ENCODE data around the gene OLFML2B. TPM values are rescaled to one million over a fixed set of nuclear protein-coding genes. Genes with fewer than 3 reads are reported as not detected.
A peak's percentile ranks its signal among the peaks of the same experiment; 100 is the strongest.

OLFML2B gene
- total and polyA plus RNA-seq, 4 donors, result 8.0 to 82.6 (median 35.5) TPM

DNA sequence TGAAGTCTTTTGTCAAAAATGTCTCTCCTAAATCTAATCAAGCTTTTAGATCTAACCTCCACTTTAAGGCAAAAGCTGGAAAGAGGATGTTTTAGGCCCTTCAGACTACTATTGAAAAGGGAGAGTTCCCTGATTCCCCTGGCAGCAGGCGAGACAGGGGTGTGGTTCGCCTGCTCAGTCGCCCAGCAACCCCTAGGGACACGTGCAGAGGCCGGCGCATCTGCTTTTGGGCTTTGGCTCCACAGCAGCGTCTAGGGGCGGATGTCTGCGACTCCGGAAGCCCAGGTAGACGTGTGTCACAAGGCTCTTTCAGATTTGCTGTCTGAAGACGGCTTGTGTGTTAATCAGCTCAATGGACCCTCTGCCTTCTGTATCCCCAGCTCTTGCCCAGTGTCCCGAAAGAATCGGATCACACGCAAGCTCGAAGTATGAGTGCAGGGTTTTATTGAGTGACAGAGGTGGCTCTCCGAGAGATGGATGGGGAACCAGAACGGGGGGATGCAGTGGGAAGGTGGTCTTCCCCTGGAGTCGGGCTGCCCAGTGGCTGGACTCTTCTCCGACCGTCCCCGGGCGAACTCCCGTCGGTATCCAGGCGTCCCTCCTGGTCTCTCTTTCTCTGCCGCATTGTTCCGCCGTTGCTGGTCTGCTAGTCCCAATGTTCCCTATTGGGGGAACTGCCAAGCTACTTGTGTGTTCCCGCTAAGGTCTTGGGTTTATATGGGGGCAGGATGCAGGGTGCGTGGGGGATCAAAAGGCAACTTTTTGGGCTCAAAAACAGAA, 45.5 kb downstream of the OLFML2B start:
- ATAC-seq (ENCODE audit: low FRiP score) (no peak), DNase-seq (no peak)
- Histone ChIP-seq H3K4me1 (ENCODE audit: control insufficient read depth in 1 of 2, insufficient read depth in 2 of 2, low read length in 2 of 2) (no peaks in the 10 kb centered on the region), H3K27ac (ENCODE audit: low read depth in 1 of 2, low read length in 2 of 2) (no peak overlapping the region), H3K4me3 (ENCODE audit: low read length in 2 of 2) (no peak overlapping the region), H3K36me3 (ENCODE audit: control insufficient read depth in 1 of 2, insufficient read depth in 2 of 2, low read length in 1 of 2) (no peaks in the 10 kb centered on the region), H3K9me3 (ENCODE audit: control insufficient read depth, low read length) (no peaks in the 10 kb centered on the region), H3K27me3 (ENCODE audit: control insufficient read depth in 1 of 2, insufficient read depth in 2 of 2, low read length in 1 of 2) (no peaks in the 10 kb centered on the region)
- 96 to 97% methylated on average over 31 of the region's 31 CpGs for WGBS, 2 donors
- intact Hi-C loops (cut with DNase I), result no loop called here

DNA sequence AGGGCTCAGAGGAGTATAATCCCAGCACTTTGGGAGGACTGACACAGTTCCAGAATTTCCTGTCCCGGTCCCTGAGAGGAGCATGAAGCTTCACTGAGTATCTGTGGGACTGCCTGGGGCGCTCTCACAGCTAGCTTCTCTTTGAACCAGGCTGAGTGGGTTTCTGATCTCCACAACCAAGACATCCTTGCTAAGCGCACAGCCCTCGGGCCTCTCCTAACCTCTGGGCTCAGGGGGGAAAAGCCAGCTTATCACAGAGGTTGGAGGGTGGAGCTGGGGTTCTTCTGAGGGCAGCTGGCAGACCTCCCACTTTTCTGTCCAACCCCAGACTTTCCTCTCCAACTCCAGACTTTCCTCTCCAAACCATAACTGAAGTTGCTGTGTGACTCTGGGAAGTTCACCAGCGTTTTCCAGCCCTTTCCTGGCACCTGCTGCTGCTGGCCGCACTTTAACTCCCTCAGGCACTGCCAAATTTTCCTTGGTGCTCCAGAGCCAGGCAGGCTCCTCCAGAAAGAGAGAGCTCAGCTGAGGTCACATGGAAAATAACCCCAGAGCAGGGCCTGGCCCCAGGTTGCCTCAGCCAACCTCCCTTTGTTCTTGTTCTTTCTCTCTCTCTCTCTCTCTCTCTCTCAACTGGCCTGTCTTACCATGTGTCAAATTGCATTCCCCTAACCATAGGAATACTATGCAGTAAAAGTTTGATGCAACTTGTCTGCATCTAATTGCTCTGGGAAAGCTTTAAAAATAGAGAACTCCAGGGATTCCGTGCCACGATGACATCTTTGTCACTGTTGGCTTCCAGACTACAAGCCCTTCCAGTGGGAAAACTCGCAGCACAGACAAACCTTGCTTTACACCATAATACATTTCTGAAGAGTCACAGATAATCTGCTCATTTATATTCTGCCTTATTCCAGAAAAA, 49.5 kb downstream of the OLFML2B start:
- Histone ChIP-seq H3K27me3 (ENCODE audit: control insufficient read depth in 1 of 2, insufficient read depth in 2 of 2, low read length in 1 of 2) (no peaks in the 10 kb centered on the region), H3K9me3 (ENCODE audit: control insufficient read depth, low read length) (no peaks in the 10 kb centered on the region), H3K27ac (ENCODE audit: low read depth in 1 of 2, low read length in 2 of 2) (peak overlapping the region in 1 of 2 donors; percentile 76), H3K4me3 (ENCODE audit: low read length in 2 of 2) (no peak overlapping the region), H3K36me3 (ENCODE audit: control insufficient read depth in 1 of 2, insufficient read depth in 2 of 2, low read length in 1 of 2) (no peaks in the 10 kb centered on the region), H3K4me1 (ENCODE audit: control insufficient read depth in 1 of 2, insufficient read depth in 2 of 2, low read length in 2 of 2) (peaks cover 4% of the 10 kb centered on the region in 2 donors)
- WGBS, 2 donors, result 9 to 12% methylated on average over 8 to 9 of the region's 9 CpGs
- intact Hi-C loops (cut with DNase I), result loop anchor here (5.0 kb wide), 2 partner anchors 38 to 43 kb away; no protein-coding TSS in a partner anchor
- peak in 1 of 2 donors; percentile 77 for DNase-seq
- ATAC-seq (ENCODE audit: low FRiP score), result peak; percentile 64

DNA sequence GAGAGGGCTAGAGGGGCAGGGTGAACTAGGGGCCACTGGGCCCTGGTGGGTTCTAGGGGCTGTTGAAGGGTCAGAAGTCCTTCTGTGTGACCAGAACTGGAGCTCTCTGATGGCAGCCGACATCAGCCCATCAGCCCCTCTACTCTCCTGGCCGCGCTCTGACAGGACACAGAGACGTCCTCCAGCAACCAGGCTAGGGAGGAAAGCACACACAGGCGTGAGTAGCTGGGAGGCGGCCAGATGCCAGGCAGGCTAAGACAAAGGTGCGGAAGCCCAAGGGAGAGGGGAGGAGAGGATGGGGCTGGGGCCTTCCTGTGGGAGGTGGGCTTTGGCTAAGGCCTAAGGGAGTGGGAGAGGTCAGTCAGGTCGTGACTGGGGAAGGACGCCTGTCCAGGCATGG, 50.8 kb downstream of the OLFML2B start:
- WGBS, 2 donors, result 83 to 89% methylated on average over 9 of the region's 9 CpGs
- DNase-seq (no peak), ATAC-seq (ENCODE audit: low FRiP score) (no peak)
- H3K4me3 ChIP-seq (ENCODE audit: low read length in 2 of 2), result no peak overlapping the region
- no peaks in the 10 kb centered on the region for H3K36me3 ChIP-seq (ENCODE audit: control insufficient read depth in 1 of 2, insufficient read depth in 2 of 2, low read length in 1 of 2)
- H3K27me3 ChIP-seq (ENCODE audit: control insufficient read depth in 1 of 2, insufficient read depth in 2 of 2, low read length in 1 of 2), result no peaks in the 10 kb centered on the region
- H3K27ac ChIP-seq (ENCODE audit: low read depth in 1 of 2, low read length in 2 of 2), result no peak overlapping the region
- H3K4me1 ChIP-seq (ENCODE audit: control insufficient read depth in 1 of 2, insufficient read depth in 2 of 2, low read length in 2 of 2), result peaks cover 4% of the 10 kb centered on the region in 2 donors
- H3K9me3 ChIP-seq (ENCODE audit: control insufficient read depth, low read length), result no peaks in the 10 kb centered on the region
- intact Hi-C loops (cut with DNase I), result loop anchor here (5.0 kb wide), 2 partner anchors 39 to 44 kb away; no protein-coding TSS in a partner anchor

DNA sequence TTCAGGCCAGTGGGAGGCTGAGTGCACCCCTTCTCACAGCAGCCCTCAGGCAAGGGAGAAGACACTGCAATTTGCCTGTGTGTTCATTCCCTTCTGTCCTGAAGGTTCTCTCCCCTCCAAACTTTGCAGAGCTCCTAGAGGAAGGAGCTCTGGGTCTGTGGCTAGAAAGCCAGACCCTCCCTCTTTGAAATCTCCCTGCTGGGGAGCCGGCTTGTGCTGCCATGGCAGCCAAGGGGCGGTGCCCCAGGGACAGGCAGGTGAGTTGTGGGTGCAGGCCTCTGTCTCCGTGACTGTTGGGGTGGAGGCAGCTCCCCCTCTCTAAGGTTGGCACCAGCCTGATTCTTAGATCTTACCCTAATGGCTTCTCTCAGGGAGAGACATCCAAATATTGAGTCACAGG, 53.0 kb downstream of the OLFML2B start:
- intact Hi-C loops (cut with DNase I), result loop anchor here (5.0 kb wide), 2 partner anchors 42 to 47 kb away; no protein-coding TSS in a partner anchor
- Histone ChIP-seq H3K36me3 (ENCODE audit: control insufficient read depth in 1 of 2, insufficient read depth in 2 of 2, low read length in 1 of 2) (no peaks in the 10 kb centered on the region), H3K4me1 (ENCODE audit: control insufficient read depth in 1 of 2, insufficient read depth in 2 of 2, low read length in 2 of 2) (peaks cover 4% of the 10 kb centered on the region in 2 donors), H3K9me3 (ENCODE audit: control insufficient read depth, low read length) (no peaks in the 10 kb centered on the region), H3K27me3 (ENCODE audit: control insufficient read depth in 1 of 2, insufficient read depth in 2 of 2, low read length in 1 of 2) (no peaks in the 10 kb centered on the region), H3K27ac (ENCODE audit: low read depth in 1 of 2, low read length in 2 of 2) (peak overlapping the region in 1 of 2 donors; percentile 30), H3K4me3 (ENCODE audit: low read length in 2 of 2) (no peak overlapping the region)
- ATAC-seq (ENCODE audit: low FRiP score) (no peak), DNase-seq (no peak)
- WGBS, 2 donors, result 33 to 43% methylated on average over 3 of the region's 3 CpGs

DNA sequence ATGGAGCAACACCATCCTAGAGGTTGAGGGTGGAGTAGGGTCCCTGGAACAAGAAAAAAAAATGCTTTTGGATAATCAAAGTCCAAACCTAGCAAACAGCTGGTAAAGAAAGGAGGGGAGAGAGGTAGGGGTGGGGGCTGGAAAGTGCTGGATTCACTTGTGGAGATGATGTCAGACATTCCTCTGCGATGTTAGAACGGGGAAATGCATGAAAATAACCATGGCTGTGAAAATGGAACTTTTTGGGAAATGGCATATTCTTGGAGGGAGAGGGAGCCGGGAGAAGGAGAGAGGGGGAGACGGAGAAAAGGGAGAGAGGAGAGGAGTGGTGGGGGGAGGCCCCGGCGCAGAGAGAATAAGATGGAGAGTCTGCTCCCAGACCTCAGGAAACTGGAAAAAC, 53.6 kb downstream of the OLFML2B start:
- no peaks in the 10 kb centered on the region for H3K36me3 ChIP-seq (ENCODE audit: control insufficient read depth in 1 of 2, insufficient read depth in 2 of 2, low read length in 1 of 2)
- WGBS, 2 donors, result 4% methylated on average over 6 of the region's 6 CpGs
- DNase-seq (no peak), ATAC-seq (ENCODE audit: low FRiP score) (no peak)
- no peaks in the 10 kb centered on the region for H3K27me3 ChIP-seq (ENCODE audit: control insufficient read depth in 1 of 2, insufficient read depth in 2 of 2, low read length in 1 of 2)
- H3K4me1 ChIP-seq (ENCODE audit: control insufficient read depth in 1 of 2, insufficient read depth in 2 of 2, low read length in 2 of 2), result peaks cover 4% of the 10 kb centered on the region in 2 donors
- intact Hi-C loops (cut with DNase I), result loop anchor here (5.0 kb wide), 2 partner anchors 42 to 47 kb away; no protein-coding TSS in a partner anchor
- H3K4me3 ChIP-seq (ENCODE audit: low read length in 2 of 2), result no peak overlapping the region
- no peaks in the 10 kb centered on the region for H3K9me3 ChIP-seq (ENCODE audit: control insufficient read depth, low read length)
- no peak overlapping the region for H3K27ac ChIP-seq (ENCODE audit: low read depth in 1 of 2, low read length in 2 of 2)

DNA sequence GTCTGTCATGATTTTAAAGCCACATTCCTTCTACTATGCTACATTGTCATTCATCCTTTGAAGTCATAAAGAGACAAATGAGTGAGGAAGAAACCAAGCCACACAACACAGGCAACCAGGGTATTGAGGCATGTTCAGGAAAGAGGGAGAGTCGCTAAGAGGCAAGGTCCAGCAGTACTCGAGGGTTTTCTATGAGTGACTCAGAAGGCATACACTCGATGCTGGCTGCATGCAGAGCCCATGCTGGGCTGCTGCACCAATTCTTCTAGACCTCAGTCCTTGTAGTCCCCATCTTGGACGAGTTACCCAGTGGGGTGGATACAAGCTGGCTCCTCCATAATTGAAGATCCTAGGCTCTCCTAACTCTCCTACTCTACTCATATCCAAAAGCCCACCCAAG, 57.6 kb downstream of the OLFML2B start:
- Histone ChIP-seq H3K36me3 (ENCODE audit: control insufficient read depth in 1 of 2, insufficient read depth in 2 of 2, low read length in 1 of 2) (no peaks in the 10 kb centered on the region), H3K4me1 (ENCODE audit: control insufficient read depth in 1 of 2, insufficient read depth in 2 of 2, low read length in 2 of 2) (peaks cover 4 to 15% of the 10 kb centered on the region in 2 donors), H3K9me3 (ENCODE audit: control insufficient read depth, low read length) (no peaks in the 10 kb centered on the region), H3K27me3 (ENCODE audit: control insufficient read depth in 1 of 2, insufficient read depth in 2 of 2, low read length in 1 of 2) (no peaks in the 10 kb centered on the region), H3K4me3 (ENCODE audit: low read length in 2 of 2) (no peak overlapping the region), H3K27ac (ENCODE audit: low read depth in 1 of 2, low read length in 2 of 2) (no peak overlapping the region)
- ATAC-seq (ENCODE audit: low FRiP score) (no peak), DNase-seq (no peak)
- intact Hi-C loops (cut with DNase I), result no loop called here
- WGBS, 2 donors, result 78 to 79% methylated on average over 4 of the region's 4 CpGs

DNA sequence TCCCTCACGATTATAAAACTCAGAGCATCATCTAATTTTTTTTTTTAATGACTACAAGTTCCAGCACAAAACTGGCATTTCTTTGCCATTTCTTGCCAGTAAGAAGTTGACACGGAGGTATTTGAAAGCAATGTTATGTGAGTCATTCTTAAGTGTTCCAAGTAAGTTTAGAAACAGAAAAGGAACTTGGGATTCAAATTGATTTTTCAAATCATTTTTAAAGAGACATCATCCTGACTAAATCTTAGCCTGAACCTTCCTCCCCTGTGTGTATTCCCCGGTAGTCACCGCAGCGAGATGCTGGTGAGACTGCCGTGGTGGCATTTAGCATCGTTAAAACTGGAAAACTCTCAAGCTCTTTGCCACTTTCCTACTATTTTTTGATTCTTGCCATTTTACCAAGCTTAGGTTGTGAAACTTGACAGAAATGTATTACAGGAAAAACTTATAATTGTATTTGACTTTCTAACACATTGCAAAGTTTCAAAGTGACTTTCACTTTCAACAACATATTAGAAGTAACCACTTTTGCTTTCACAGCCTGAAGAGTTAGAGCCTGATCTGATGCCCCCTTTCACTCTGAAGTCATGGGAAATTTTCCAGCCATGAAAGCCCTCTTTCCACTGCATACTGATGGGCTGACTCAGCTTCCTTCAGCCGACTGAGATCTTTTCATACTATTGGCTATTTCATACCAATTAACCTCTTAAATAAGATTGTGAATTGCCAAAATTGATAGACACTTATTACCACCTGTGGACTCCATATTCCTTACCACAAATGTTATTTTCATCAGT, 61.4 kb downstream of the OLFML2B start:
- peak overlapping the region; percentile 8 to 29 for H3K4me3 ChIP-seq (ENCODE audit: low read length in 2 of 2)
- peak; percentile 71 for ATAC-seq (ENCODE audit: low FRiP score)

DNA sequence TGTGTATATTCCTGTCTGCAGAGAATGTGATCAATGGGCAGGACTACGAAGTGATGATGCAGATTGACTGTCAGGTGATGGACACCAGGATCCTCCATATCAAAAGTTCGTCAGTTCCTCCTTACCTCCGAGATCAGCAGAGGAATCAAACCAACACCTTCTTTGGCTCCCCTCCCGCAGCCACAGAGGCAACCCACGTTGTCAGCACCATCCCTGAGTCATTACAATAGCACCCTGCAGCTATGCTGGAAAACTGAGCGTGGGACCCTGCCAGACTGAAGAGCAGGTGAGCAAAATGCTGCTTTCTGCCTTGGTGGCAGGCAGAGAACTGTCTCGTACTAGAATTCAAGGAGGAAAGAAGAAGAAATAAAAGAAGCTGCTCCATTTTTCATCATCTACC, 65.2 kb downstream of the OLFML2B start:
- ATAC-seq (ENCODE audit: low FRiP score) (no peak), DNase-seq (no peak)
- Histone ChIP-seq H3K4me3 (ENCODE audit: low read length in 2 of 2) (no peak overlapping the region), H3K9me3 (ENCODE audit: control insufficient read depth, low read length) (no peaks in the 10 kb centered on the region), H3K27me3 (ENCODE audit: control insufficient read depth in 1 of 2, insufficient read depth in 2 of 2, low read length in 1 of 2) (no peaks in the 10 kb centered on the region), H3K27ac (ENCODE audit: low read depth in 1 of 2, low read length in 2 of 2) (no peak overlapping the region), H3K4me1 (ENCODE audit: control insufficient read depth in 1 of 2, insufficient read depth in 2 of 2, low read length in 2 of 2) (peaks cover 0 to 16% of the 10 kb centered on the region in 2 donors), H3K36me3 (ENCODE audit: control insufficient read depth in 1 of 2, insufficient read depth in 2 of 2, low read length in 1 of 2) (no peaks in the 10 kb centered on the region)
- 79 to 82% methylated on average over 7 of the region's 7 CpGs for WGBS, 2 donors
- intact Hi-C loops (cut with DNase I), result no loop called here

More for the DNA sequence above, 61.4 kb downstream of the OLFML2B start:
- peaks cover 0 to 16% of the 10 kb centered on the region in 2 donors for H3K4me1 ChIP-seq (ENCODE audit: control insufficient read depth in 1 of 2, insufficient read depth in 2 of 2, low read length in 2 of 2)
- no peaks in the 10 kb centered on the region for H3K9me3 ChIP-seq (ENCODE audit: control insufficient read depth, low read length)
- intact Hi-C loops (cut with DNase I), result loop anchor here (2.0 to 5.0 kb wide), 3 partner anchors 59 to 70 kb away; partner anchors contain the start of gene OLFML2B (in 1 of the 2)
- H3K36me3 ChIP-seq (ENCODE audit: control insufficient read depth in 1 of 2, insufficient read depth in 2 of 2, low read length in 1 of 2), result no peaks in the 10 kb centered on the region
- peak overlapping the region; percentile 54 to 93 for H3K27ac ChIP-seq (ENCODE audit: low read depth in 1 of 2, low read length in 2 of 2)
- 1 to 3% methylated on average over 8 of the region's 8 CpGs for WGBS, 2 donors
- H3K27me3 ChIP-seq (ENCODE audit: control insufficient read depth in 1 of 2, insufficient read depth in 2 of 2, low read length in 1 of 2), result no peaks in the 10 kb centered on the region
- no peak for DNase-seq

Data from aorta (tissue), 5 donors.